RKO (cell line): ENCODE data around the gene PITRM1.
"Not testable (repeated sequence)": the region's sequence is repeated elsewhere in the genome, so short reads cannot be mapped to it uniquely, and the experiment has no call there.

ENCODE experiments used
- DNase-seq: peaks from one replicate; pipeline ENCODE4 v3.0.0-alpha.2; 2016; ENCODE audit warnings: low spot score

The PITRM1 gene

DNA sequence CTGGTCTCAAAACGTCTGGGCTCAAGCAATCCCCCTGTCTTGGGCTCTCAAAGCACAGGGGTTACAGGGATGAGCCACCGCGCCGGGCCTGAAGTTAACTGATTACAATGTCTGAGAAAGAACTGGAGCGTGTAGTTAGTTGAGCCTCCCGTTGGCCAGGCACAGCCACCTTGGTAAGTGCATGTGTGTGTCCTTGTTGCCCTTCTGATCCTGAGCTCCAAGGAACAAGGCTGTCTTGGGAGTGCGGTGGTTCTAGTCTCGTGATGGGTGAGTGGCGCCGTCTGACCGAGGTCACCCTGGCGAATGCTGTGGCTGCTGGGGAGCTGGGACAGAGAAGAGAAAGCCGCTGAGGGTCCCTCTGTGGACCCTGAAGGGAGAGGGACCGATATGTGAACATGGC, 50.5 kb downstream of the PITRM1 start:
- DNase-seq: no peak

DNA sequence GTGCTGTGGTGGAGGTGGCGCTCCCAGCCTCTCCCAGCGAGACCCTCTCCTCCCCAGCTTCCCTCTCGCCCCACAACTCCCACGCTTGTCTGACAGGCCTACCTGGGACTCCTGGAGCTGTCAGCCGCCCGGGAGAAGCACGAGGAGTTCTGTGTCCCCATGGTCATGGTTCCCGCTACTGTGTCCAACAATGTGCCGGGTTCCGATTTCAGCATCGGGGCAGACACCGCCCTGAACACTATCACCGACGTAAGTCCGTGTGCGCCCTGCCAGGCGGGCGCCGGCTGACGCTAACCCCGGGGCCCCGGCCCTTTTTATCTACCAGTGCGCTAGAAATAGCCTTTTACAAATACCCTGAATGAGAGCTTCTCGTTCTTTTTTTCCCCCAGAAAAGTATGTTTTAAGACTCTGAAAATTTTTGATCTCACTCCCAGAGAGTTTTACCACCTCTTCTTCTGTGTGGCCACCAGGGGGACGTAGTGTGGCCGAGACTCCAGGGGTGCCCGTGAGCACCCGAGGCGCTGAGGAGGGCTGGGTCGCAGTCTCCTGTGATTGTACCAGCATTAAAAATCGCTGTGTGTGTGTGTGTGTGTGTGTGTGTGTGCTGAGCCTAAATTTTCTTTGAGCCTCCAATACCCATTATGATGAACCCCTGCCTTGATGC, 52.7 kb downstream of the PITRM1 start:
- peak; percentile 66 for DNase-seq

DNA sequence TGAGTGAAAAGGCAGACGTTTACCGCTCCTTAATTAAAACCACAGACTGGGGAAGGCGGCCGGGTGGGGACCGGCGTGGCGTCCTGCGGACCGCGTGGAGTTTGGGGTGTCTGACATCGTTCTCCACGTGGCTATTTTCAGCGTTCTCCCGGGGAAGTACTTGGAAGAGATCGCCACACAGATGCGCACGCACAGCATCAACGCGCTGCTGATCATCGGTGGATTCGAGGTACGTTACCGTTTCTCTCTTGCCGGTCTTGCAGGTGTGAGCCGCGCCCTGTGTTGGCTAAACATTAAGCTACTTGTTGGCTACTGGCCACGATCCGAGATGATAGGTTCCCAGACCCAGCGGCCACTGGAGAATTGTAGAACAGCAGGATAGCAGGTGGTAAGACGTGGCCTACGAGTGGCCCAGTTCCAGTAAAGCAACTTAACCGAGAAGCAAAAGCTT, 53.9 kb downstream of the PITRM1 start:
- no peak for DNase-seq

DNA sequence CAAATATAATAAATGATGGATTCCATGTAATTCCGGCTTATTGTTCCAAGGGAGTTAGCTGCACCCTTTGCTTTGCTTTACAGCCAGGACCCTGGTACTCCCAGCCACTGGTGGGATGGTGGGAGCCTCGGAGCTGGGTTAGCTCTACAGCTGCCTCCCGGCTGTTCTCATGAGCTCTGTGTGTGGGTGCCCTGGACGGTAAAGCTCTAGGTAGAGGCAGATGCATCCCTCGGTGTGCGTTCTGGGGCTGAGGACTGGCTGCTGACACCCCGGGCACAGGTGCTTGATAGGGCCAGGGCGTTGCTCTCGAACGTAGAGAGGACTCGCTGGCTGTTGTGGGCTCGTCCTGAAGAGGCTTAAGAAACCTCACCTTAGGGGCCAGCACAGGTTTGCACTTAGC, 55.1 kb downstream of the PITRM1 start:
- DNase-seq: no peak

DNA sequence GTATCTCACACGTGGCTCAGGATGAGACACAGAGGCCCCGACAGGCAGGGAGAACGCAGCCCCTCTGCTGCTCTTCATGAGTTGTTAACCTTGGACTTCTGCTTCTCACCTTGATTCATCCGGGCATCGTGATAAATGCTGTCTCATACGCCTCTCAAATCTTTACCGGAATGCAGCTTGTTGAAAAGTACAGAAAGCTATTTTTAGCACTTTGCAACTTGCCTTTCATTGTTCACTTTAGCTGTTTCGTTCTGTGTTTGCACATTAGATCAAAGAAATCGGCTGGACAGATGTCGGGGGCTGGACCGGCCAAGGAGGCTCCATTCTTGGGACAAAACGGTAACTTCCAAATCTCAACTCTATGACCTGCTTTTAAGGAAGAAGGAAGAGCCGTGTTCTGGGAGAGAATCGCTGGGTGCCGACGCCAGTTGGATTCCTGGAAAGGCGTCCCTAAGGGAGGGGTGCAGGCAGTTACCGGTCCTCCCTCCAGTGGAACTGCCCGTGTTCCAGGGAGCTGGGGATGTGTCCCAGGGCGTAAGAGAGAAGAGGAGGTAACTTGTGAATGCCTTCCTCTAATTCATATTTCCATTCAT, 56.0 kb downstream of the PITRM1 start:
- DNase-seq: no peak

DNA sequence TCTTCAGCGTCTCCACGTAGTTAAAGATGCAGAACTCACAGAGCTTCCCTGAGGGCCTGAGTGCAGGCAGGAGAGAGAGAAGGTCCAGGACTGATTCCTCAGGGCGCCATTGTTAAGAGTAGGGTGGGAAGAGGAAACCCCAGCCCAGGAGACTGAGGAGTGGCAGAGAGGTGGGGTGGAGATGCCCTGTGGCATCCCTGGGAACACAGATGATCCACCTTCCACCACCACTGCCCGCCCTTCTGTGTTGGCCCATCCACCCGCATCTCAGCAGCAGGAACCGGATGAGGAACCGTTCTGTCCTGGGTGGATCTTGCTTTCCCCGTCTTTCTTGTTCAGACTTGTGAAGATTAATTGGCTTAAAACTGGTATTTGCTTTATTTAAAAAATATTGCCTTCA, 56.9 kb downstream of the PITRM1 start:
- DNase-seq: no peak

DNA sequence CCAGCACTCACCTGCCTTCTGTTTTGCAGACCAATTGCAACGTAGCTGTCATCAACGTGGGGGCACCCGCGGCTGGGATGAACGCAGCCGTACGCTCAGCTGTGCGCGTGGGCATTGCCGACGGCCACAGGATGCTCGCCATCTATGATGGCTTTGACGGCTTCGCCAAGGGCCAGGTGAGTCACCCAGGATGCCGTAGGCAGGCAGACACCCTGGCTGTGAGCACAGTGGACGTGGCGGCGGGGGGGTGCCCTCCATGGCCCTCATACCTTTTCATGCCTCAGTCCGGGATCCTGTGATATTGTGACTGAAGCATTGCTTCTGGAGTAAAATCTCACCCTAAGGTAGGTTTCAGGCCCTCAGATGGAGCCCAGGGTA, 59.2 kb downstream of the PITRM1 start:
- DNase-seq: no peak

DNA sequence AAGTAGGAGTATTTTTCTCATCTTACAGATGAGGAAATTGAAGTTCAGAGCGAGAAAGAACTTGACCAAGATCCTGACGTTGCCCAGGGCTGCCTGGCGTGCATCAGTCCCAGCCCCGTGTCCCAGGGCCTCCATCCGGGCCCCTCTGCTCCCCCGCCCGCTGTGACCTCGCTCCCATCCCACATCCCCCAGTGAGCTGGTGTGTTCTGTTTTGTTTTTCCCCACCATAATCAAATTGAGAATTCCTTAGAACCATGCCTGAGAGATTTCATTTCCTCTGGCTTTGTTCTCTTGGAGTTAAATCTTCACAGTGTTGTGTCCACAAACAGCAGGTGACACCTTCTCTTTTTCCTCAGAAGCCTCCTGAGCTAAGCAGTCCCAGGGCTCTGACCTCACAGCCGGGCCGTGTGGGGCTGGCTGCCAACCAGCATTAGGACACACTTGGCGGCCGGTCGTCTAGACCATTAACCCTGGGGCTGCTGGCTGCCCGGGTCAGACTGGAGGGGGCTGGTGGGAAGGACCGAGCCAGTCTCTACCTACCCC, 60.9 kb downstream of the PITRM1 start:
- no peak for DNase-seq

DNA sequence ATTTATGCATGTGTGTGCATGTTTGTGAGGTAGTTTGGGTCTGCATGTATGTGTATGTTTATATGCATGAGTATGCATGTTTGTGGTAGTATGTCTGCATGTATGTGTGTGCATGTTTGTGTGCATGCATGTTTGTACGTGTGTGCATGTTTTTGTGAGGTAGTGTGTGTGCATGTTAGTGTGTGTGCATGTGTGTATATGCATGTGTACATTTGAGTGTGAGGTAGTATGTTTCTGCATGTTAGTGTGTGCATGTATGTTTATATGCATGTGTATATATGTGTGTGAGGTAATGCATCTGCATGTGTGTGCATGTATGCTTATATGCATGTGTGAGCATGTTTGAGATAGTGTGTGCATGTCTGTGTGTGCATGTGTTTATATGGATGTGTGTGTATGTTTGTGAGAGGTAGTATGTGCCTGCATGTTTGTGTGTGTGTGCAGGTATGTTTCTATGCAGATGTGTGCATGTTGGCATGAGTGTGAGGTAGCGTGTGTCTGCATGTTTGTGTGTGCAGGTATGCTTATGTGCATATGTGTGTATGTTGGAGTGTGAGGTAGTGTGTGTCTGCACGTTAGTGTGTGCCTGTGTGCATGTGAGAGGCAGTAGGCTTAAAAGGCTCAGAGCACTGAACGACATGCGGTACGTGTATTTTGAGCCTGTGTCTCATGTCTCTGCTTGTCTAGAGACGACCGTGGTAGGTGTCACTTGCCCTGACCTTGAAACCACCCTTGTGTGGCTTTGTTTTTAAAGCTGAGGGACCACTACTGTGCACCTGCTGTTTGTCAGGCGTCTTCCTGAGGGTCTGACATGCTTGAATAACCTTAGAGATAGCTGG, 61.6 kb downstream of the PITRM1 start:
- no peak for DNase-seq

DNA sequence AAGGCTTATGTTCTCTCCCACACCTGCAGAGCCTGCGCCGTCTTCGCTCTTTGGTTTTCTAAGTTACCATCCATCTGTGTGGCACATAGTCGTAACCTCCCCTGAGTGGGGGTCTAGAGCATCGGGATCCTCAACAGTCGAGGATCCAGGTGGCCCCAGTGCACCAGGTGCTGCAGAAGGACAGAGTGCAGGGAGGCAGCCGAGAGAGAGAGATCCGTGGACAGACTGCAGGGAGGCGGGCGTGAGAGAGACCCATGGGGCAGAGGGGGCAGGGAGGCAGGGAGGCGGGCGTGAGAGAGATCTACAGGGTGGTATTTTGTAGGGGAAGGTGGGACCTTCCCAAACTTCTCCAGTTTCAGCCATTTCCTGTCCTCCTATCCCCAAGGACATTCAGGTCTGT, 62.9 kb downstream of the PITRM1 start:
- no peak for DNase-seq

DNA sequence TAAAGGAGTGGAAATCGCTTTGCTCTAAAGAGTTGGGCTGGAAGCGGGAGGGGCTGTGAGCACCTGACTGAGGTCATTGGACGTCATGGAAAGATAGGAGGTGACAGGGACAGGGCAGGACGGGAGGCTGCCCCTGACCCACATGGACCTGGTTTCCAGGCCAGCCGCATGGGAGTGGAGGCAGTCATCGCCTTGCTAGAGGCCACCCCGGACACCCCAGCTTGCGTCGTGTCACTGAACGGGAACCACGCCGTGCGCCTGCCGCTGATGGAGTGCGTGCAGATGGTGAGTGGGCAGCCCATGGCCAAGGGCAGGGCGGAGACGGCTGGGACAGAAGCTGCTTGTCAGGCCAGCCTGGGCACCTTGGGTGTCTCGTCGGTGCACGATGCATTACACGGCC, 63.4 kb downstream of the PITRM1 start:
- no peak for DNase-seq

DNA sequence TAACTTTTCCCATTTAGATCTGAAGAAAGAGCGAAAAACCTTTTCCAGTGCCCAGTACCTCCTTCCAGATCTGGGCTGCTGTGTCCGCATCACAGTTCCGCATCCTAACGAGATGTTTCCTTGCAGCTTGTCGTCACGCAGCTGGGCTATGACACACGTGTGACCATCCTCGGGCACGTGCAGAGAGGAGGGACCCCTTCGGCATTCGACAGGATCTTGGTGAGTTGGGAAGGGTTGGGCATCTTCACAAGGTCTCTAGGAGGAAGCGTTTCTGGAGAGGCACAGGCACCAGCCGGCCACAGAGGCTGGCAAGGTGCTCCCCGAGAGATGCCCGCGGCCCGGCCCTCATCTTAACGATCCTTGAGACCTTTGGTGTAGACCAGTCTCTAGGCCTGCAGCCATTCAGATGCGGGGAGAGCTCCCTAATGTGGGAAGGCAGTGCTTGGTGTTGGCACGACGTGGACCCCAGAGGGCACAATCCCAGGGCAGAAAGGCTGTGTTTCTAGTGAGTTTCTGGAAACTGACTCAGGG, 63.9 kb downstream of the PITRM1 start:
- no peak for DNase-seq

DNA sequence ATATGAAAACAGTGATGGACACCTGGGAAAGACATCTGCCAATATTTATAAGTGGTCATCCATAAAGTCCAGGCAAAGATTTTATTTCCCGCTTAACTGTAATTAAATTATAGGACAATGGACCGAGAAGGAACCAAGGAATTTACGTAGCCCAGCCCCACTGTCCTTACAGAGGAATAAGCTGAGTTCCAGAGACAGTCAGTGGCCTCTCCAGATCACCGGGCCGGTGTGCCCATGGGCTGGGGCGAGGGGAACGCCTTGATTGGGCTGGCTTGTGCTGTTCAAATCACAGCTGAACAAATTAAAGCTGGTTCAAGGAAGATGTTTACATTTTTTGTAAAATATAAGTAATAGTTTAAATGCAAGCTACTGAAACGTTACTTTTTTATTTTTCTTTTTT, 64.5 kb downstream of the PITRM1 start:
- no peak for DNase-seq

DNA sequence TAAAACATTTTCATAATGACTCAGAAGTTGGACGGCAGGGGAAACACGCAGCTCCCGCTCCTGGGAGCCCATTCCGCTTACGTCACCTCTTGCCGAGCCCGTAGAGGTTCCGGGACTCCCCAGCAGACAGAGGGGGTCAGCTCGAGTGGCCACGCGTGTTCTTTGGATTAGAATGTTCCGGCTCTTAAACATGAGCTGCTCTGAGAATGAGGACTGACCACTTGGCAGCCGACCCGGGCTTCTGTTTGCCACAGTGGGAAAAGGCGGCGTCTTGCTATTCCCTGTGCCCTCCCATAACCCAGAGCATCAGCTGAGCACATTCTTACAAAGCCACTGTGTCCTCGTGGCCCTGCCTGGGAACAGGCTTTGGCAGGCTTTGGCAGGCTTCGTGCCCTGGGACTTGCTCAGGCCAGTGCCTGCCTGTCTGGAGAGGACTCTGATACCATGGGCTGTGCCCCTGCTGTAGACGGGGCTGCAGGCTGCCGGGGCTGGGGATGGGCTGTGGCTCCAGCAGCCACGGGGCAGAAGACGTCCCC, 65.1 kb downstream of the PITRM1 start:
- DNase-seq: no peak

DNA sequence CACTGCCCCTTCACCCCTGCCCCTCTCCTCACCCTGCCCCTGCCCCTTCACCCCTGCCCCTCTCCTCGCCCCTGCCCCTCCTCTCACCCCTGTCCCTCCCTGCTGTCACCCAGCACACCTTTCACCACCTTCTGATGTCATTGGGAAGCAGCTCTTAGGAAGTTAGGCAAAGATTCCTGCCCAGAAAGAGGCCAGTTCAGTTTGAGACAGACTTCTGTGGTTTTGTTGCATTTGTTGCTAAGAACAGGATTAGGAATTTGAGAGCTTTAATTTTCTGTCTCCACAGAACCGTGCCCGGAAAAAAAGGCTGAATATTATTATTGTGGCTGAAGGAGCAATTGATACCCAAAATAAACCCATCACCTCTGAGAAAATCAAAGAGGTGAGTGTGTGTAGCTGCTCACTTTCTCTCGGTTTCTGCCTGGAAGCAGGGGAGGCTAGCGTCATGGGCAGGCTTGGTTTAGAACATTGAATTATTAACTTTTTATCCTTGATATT, 65.6 kb downstream of the PITRM1 start:
- no peak for DNase-seq

DNA sequence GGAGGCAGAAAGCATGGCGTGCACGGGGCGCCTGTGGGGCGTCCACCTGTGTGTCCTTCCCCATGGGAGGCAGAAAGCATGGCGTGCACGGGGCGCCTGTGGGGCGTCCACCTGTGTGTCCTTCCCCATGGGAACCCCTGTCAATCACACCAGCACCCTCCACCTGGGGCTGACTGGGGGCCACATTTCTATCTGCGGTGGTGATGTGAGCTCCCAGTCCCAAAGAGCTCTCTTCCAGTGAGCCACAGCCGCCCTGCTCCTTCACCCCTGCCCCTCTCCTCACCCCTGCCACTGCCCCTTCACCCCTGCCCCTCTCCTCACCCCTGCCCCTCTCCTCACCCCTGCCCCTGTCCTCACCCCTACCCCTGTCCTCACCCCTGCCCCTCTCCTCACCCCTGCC, 66.3 kb downstream of the PITRM1 start:
- not testable (repeated sequence) for DNase-seq

DNA sequence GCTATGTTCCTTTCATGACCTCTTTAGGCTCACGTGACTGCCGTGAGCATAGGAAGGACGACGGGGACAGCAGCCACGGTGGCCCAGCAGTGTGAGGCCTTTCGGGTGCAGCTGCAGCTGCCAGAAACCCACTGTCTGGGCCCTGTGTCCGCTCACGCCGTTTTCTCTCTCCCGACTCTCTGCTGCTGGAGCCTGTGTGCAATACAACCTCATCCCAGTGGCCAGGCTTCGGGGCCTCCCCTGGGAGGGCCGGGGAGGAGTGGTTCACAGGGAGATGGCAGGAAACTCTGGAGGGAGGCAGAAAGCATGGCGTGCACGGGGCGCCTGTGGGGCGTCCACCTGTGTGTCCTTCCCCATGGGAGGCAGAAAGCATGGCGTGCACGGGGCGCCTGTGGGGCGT, 66.7 kb downstream of the PITRM1 start:
- DNase-seq: no peak

DNA sequence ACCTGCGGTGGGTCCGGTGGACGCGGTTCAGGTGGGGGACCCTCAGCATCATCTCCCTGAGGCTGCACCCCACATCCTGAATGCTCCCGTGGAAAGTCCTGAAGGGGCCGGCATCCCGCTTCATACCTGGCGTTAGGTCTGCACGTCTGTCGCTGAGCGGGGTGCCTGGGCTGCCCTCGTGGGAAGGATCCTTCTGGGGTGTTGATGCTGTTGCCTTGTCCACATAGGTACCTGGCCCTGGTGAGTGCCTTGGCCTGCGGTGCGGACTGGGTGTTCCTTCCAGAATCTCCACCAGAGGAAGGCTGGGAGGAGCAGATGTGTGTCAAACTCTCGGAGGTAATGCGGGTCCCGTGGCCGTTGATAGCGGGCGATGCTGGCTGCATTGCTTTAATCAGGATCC, 67.4 kb downstream of the PITRM1 start:
- DNase-seq: no peak

DNA sequence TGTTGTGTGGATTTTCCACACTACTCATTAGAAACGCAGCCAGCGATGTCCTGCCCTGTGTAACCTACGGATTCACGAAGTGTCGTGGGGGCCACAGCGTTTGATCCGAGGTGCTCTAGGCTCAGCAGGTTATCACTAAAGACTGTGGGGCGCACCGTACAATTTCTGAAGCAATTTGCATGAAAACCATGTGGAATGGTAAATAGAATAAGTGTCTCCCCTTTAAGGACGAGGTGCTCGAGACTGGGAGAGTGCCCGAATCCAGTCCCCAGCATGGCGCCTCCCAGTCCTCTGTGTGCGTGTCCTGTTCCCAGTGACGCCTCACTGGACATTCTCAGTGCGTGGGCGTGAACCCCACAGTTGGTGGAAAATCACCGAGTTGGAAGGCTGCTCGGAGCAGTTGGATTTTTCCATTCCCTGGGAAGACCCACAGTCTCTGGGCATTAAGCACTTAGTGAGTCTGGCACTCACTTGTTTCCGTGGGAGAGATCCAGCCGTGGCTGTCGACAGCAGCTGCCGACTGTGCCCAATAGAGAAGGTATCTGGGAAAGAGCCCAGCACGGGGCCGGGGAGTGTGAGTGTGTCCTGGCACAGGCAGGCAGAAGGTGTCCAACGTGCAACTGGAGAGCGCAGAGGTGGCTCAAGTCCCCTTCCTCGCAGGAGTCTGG, 68.2 kb downstream of the PITRM1 start:
- DNase-seq: no peak

DNA sequence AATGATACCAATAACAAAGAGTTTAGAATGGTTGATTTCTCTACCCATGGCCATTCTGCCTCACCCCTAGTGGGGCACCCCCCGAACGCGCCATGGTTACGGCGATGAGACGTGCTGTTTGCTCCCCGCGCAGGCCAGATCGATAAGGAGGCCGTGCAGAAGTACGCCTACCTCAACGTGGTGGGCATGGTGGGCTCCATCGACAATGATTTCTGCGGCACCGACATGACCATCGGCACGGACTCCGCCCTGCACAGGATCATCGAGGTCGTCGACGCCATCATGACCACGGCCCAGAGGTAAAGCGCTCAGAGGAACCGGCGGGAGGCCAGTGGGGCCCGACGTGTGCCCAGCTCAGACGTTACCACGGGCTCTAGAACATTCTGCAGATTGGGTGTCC, 68.9 kb downstream of the PITRM1 start:
- DNase-seq: no peak

DNA sequence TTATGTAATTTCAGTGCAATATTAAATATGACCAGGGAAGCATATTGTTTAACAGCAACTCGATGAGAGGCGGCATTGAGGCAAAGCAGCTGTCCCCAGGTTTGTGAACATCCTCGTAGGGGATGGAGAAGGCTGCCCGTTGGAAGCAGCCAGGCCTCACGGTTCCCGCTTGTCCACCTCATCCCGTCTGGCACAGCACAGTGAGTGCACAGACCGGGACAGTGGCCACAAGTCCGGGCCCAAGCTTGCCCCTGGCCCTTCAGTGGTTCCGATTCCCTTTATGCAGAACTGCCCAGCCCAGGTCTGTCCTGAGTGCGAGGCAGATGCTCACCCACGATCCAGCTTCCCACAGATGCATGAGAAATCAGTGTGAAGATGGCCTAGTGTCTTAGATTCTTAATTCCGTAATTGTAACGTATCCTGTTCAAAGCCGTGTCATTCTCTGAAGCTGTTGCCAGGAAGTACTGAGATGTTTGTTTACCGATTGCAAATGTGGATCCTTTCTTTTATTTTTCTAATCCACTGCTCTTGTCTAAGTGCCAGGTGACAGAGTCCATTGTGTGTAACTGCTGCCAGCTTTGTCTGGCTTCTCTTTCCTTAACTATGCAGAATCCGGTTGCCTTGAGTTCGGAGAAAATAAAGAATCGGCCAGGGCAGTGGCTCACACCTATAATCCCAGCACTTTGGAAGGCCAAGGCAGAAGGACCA, 69.7 kb downstream of the PITRM1 start:
- DNase-seq: no peak
